Measurements from ENCODE around the gene FBXL14. TPM values are rescaled to one million over a fixed set of nuclear protein-coding genes. Genes with fewer than 3 reads are reported as not detected.

The FBXL14 gene
- polyA plus RNA-seq, 1 donor from 2014 or later, result 15.1 TPM

- Histone ChIP-seq H3K9me2 (ENCODE audit: insufficient read depth, low read length) (no peaks in the 10 kb centered on the region), H3K9ac (ENCODE audit: low read length) (peak overlapping the region; percentile 84), H3K4me3 (ENCODE audit: low read length) (peak overlapping the region; percentile 99), H3K27me3 (ENCODE audit: insufficient read depth, low read depth, low read length) (no peaks in the 10 kb centered on the region), H3F3A (ENCODE audit: insufficient read depth, low read length, poor library complexity, severe bottlenecking) (peaks cover 9% of the 10 kb centered on the region), H3K79me2 (replicated peaks; ENCODE audit: insufficient read depth, low read length) (peaks cover 72% of the 10 kb centered on the region), H4K20me1 (ENCODE audit: insufficient read depth) (peaks cover 51% of the 10 kb centered on the region), H3K36me3 (ENCODE audit: insufficient read depth, low read length) (peaks cover 7% of the 10 kb centered on the region), H3K9me3 (ENCODE audit: low read length) (no peaks in the 10 kb centered on the region), H2AFZ (ENCODE audit: low read depth, low read length) (no peak overlapping the region), H3K27ac (ENCODE audit: low read length) (peak overlapping the region; percentile 48), H3K4me2 (ENCODE audit: low read length) (peak overlapping the region; percentile 100)
- TF ChIP-seq REST (IDR thresholded peaks at IDR 0.05; ENCODE audit: borderline replicate concordance) (no peak), MXI1 (conservative IDR thresholded peaks at IDR 0.05; ENCODE audit: poor library complexity, severe bottlenecking) (no peak), RAD21 (conservative IDR thresholded peaks at IDR 0.05) (no peak), TAF1 (IDR thresholded peaks at IDR 0.05; ENCODE audit: low read depth) (no peak), SMC3 (conservative IDR thresholded peaks at IDR 0.05; ENCODE audit: poor library complexity) (no peak), EZH2 (IDR thresholded peaks at IDR 0.05; ENCODE audit: borderline replicate concordance, insufficient read depth, low read length, poor library complexity, severe bottlenecking) (no peak)
Observed at GRCh38 chr12:1591543-1591942, 2.8 kb downstream of the FBXL14 start.

DNA sequence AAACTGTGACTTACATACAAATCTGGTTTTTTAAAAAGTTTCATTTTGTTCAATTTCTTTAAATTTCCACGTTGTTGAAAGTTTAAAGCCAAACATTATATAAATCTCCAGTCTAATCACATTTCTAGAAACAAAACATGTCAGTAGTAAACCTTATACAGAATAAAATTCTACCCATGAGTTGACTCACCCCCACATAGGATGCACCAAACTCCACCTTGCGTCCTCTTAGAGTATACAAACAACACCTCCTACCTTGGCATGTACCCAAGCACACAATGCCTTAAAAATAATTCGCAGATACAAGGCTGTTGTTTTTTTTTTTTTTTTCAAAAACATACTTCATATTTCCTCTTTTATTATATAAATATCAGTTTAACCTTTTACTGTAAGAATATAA lies 3.3 kb downstream of the FBXL14 start:
- Histone ChIP-seq H3K9ac (ENCODE audit: low read length) (peak overlapping the region; percentile 84), H3F3A (ENCODE audit: insufficient read depth, low read length, poor library complexity, severe bottlenecking) (peaks cover 9% of the 10 kb centered on the region), H2AFZ (ENCODE audit: low read depth, low read length) (no peak overlapping the region), H4K20me1 (ENCODE audit: insufficient read depth) (peaks cover 51% of the 10 kb centered on the region), H3K4me2 (ENCODE audit: low read length) (peak overlapping the region; percentile 100), H3K9me2 (ENCODE audit: insufficient read depth, low read length) (no peaks in the 10 kb centered on the region), H3K9me3 (ENCODE audit: low read length) (no peaks in the 10 kb centered on the region), H3K4me3 (ENCODE audit: low read length) (peak overlapping the region; percentile 99), H3K79me2 (replicated peaks; ENCODE audit: insufficient read depth, low read length) (peaks cover 76% of the 10 kb centered on the region), H3K27ac (ENCODE audit: low read length) (peak overlapping the region; percentile 48), H3K36me3 (ENCODE audit: insufficient read depth, low read length) (peaks cover 7% of the 10 kb centered on the region), H3K27me3 (ENCODE audit: insufficient read depth, low read depth, low read length) (no peaks in the 10 kb centered on the region)
- TF ChIP-seq SMC3 (conservative IDR thresholded peaks at IDR 0.05; ENCODE audit: poor library complexity) (peak; percentile 38), MXI1 (conservative IDR thresholded peaks at IDR 0.05; ENCODE audit: poor library complexity, severe bottlenecking) (no peak)
- TF ChIP-seq, protein P1, sequence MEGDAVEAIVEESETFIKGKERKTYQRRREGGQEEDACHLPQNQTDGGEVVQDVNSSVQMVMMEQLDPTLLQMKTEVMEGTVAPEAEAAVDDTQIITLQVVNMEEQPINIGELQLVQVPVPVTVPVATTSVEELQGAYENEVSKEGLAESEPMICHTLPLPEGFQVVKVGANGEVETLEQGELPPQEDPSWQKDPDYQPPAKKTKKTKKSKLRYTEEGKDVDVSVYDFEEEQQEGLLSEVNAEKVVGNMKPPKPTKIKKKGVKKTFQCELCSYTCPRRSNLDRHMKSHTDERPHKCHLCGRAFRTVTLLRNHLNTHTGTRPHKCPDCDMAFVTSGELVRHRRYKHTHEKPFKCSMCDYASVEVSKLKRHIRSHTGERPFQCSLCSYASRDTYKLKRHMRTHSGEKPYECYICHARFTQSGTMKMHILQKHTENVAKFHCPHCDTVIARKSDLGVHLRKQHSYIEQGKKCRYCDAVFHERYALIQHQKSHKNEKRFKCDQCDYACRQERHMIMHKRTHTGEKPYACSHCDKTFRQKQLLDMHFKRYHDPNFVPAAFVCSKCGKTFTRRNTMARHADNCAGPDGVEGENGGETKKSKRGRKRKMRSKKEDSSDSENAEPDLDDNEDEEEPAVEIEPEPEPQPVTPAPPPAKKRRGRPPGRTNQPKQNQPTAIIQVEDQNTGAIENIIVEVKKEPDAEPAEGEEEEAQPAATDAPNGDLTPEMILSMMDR (IDR thresholded peaks at IDR 0.05; ENCODE audit: poor library complexity, severe bottlenecking), result peak; percentile 43
